ENCODE measurements around the gene ARHGAP31.
"Not testable (repeated sequence)": the region's sequence is repeated elsewhere in the genome, so short reads cannot be mapped to it uniquely, and the experiment has no call there.

ARHGAP31 gene

DNA sequence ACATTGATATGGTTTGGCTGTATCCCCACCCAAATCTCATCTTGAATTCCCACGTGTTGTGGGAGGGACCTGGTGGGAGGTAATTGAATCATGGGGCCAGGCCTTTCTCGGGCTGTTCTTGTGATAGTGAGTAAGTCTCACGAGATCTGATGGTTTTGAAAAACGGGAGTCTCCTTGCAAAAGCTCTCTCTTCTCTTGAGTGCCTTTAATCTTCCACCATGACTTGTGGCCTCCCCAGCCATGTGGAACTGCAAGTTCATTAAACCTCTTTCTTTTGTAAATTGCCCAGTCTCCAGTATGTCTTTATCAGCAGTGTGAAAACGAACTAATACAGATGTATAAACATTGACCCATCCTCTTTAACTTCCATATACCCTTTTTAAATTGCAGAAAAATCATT is 26.6 kb downstream of the ARHGAP31 start:
- DNase-seq, result not testable (repeated sequence)

GRCh38 chr3:119322021-119322834 is 28.0 kb downstream of the ARHGAP31 start:
- DNase-seq, result peak; percentile 46

GRCh38 chr3:119322835-119323722 is 28.9 kb downstream of the ARHGAP31 start:
- peak; percentile 55 for DNase-seq

DNA sequence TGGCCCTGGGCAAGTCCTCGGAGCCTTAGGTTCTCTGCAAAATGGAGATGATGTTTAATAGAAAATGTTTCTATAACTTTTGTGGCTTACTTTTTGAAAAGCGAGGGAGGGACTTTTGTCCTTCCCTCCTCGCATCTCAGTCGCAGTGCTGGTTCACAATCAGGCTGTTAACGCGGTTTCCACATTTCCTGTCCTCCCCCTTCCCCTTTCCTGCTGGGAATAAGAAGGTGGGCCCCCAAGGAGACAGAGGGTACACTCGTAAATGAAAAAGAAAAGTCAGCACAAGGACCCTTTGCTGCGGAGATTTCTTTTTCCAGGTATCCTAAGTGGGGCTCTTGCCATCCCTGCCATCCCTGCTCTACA is 29.5 kb downstream of the ARHGAP31 start:
- DNase-seq, result no peak

DNA sequence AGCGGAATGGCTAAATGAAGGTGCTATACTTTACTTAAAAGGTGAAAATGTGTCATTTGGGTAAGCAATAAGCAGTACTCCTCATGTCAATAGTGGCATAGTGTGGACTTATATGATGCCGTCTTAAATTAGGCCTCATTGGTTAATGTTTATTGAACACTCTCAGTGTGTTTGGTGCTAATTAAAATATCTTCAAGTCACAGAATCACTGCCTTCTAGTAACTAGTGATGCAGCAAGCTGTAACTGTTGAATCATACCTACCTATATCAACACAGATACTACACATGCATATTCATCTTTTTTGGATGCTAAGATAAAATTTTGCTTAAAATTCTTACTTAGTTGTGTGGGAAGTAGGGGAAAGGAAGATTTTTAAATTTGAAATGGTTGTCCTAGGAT is 30.7 kb downstream of the ARHGAP31 start:
- no peak for DNase-seq

GRCh38 chr3:119326976-119327375 is 32.8 kb downstream of the ARHGAP31 start:
- no peak for DNase-seq

- DNase-seq, result no peak
These were observed 35.4 kb downstream of the ARHGAP31 start for GRCh38 chr3:119329551-119329950.

- DNase-seq, result no peak
These were observed 36.0 kb downstream of the ARHGAP31 start for GRCh38 chr3:119330181-119330580.

- no peak for DNase-seq
These were observed 36.7 kb downstream of the ARHGAP31 start for GRCh38 chr3:119330858-119331257.

DNA sequence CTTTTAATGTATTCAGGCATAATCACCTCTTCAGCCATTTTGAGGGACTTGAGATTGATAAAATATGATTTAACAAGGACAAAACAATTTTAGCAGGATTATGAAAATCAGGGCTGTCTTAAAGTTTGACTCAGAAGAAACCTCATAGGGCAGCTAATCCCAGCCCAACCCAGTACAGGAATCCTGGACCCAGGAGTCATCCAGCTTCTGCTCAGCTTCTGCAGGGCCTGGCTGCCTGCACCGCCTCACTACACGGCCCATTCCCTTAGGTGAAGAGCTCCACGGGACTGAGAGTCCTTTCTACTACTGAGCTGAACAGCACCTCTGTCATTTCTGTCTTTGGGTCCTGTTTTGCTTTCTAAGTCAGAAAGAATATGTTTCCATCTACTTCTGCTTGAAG is 37.5 kb downstream of the ARHGAP31 start:
- DNase-seq, result no peak

DNA sequence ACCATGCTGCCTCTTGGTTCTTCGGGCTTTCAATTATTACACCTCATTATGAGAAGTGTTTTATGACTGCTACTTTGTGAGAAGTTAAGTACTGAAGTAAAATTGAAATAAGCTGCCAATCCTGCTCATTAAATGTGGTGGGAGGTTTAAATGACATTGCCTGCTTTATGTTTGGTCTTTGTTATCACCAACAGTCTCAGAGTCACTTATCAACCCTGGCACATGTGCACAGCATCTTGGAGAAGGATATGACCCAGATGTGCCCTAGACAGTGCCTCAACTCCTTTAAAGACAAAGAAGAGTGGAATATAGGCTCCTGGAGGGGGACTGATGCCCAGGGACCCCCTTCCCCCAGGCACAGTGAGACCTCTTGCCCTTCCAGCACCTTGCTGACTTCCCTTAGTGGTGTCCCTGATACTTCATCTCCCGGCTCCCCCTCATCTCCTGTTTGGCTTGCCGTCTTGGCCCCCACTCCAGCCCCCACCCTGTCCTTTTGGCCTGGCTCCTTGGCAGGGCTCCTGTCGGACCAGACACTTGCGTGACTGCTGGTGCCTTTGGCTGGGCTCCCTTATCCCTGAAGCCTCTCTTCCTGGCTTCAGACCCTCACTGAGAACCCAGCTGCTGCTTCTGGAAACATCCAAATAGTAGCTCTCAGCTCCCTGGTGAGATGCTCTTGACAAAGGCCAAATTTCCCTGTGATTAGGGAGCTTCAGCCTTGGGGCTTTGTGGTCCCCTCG is 39.8 kb downstream of the ARHGAP31 start:
- DNase-seq, result no peak

GRCh38 chr3:119336823-119337222 is 42.6 kb downstream of the ARHGAP31 start:
- no peak for DNase-seq

- DNase-seq, result not testable (repeated sequence)
These were observed 43.2 kb downstream of the ARHGAP31 start for GRCh38 chr3:119337407-119337806.

- no peak for DNase-seq
These were observed 44.6 kb downstream of the ARHGAP31 start for GRCh38 chr3:119338754-119339153.

DNA sequence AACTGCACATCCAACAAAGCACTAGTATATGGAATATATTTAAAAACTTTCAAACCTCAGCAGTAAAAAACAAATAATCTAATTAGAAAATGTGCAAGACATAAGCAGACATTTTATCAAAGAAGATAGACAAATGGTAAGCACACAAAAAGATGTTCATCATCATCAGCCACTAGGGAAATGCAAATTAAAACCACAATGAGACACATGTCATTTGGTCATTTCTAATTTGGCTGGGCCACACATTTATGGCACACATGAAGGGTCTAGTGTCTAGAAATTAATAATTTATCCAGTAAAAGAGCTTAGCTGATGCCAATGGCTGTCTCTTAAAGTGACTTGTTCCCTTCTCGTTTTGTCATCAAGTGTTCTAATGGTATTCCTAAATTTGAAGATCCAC is 45.8 kb downstream of the ARHGAP31 start:
- DNase-seq, result no peak

- no peak for DNase-seq
These were observed 46.3 kb downstream of the ARHGAP31 start for GRCh38 chr3:119340446-119340845.

DNA sequence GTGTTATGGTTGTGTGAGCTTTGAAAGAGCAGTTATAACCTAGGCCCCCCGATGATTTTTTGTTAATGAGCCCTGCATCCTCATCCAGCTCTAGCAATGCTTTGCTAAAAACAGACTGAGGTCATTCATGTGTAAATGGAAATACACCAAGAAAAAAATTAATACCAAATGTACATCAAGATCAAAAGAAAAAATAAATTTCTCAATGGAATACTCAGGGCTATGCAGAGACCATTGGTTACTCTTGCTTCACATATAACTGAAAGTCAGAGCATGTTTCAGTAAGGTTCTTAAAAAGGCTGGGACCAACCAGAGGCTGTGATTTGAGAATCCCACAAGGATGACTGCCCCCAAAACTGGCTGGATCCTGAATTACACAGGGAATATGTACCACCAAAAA is 48.0 kb downstream of the ARHGAP31 start:
- DNase-seq, result no peak

GRCh38 chr3:119343719-119344118 is 49.5 kb downstream of the ARHGAP31 start:
- no peak for DNase-seq

DNA sequence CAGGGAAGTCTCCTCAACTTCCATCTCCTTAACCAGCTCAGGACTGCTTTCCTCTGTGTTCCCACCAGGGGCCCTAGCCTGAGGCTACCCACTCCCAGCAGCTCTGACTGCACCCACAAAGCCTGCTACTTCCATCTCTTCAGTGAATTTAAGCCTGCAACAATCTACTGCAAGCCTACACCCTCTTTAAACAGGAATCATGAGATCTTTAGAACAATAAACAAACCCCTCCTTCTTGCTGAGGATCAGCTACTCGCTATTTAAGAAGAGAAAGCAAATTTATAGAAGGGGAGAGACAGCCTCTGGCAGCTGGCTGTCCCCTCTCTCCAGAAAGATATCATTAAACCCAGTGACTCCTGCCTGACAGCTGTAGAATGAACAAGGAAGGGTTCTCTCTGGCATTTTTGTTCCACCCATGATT is 51.9 kb downstream of the ARHGAP31 start:
- no peak for DNase-seq

DNA sequence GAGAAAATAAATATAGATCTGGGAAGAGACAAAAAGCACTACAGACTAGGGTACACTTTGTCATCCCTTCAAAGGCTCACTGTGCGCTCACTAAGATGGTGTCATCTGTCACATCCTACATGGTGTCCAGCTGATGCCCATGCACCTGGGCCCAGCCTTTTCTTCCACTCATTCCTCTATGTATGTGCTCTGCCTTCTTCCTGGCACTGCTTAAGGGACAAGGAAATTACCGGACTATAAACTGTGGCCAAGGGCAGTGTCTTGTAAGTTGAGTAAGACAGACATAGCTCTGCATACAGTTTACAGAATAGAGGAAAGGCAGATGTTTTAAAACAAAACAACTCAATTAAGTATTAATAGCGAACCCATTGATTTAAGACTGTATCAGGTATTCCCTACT is 52.9 kb downstream of the ARHGAP31 start:
- DNase-seq, result no peak

DNA sequence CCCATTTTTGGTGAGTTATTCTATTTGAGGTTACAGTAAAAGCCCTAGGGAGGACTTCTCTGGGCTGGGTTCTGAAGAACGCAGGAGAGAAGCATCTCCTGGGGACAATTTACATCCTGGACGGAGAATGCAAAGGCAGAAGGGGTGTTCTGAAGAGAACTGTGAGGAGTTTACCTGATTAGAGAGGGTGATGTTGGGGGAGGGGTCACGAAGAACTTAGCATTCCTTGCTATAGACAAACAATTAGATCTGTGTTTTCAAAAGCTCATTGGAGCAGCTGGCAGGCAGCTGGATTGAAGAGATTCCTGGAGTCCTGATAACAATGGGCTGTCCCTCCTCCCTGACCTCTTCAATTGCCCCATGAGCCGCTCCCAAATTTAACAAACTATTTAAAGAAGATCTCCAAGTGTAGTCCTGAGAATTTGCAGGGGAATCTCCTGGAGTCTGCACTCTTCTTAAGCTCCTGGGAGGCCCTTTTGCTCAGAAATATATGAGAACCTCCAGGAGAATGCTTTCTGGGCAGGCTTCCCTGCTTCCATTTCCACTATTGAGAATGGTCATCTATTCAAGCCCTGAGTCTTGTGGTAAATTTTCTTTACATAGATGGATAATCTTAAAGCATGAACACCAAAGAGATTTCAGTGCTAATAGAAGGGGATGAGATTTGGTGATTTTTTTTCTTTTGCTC is 55.3 kb downstream of the ARHGAP31 start:
- no peak for DNase-seq

GRCh38 chr3:119350114-119350513 is 55.9 kb downstream of the ARHGAP31 start:
- no peak for DNase-seq

- DNase-seq, result no peak
These were observed 57.4 kb downstream of the ARHGAP31 start for GRCh38 chr3:119351581-119351980.

Measured in NCI-H2107 (cell line).